SK-N-SH (cell line): ENCODE measurements around the gene TLE5. TPM values are rescaled to one million over a fixed set of nuclear protein-coding genes. Genes with fewer than 3 reads are reported as not detected.

Source experiments
- CTCF ChIA-PET: fragments of 300-600, 350-600 bp; formaldehyde crosslinking; extraction: SDS; loops from one replicate; lab custom pipeline; 2021; lab: Yijun Ruan, JAX
- POLR2A ChIA-PET: fragments of 350-600 bp; sonication (Branson Sonifier 250); formaldehyde crosslinking; extraction: SDS; loops from one replicate; lab custom pipeline; 2020; ENCODE audit warnings: antibody characterized with exemption, inconsistent platforms; lab: Yijun Ruan, JAX
- DNase-seq: peaks from one replicate; pipeline ENCODE4 v3.0.0; 2012
- H2AFZ ChIP-seq: fragments of 200-600 bp; sonication (generic); 2 replicates; pipeline ENCODE4 v1.8.1; 2016; ENCODE audit warnings: antibody characterized with exemption, mild to moderate bottlenecking, low read depth
- H3F3A ChIP-seq: fragments of 200-600 bp; sonication (generic); replicated peaks from 2 replicates; pipeline ENCODE3; 2016; ENCODE audit warnings: antibody characterized with exemption, mild to moderate bottlenecking; ENCODE audit not compliant: insufficient read depth
- H3K27ac ChIP-seq, 2 experiments: fragments of 200-500 bp in 1 of 2; fragments of 200-600 bp in 1 of 2; sonication (Bioruptor generic) in 1 of 2; sonication (generic), shearing (Covaris generic) in 1 of 2; 2 replicates each; pipeline versions ENCODE4 v1.5.1 to v1.6.1; 2014 to 2016; ENCODE audit warnings: low read depth in 2 of 2, inconsistent platforms in 1 of 2, low read length in 1 of 2, mild to moderate bottlenecking in 1 of 2, mixed read lengths in 1 of 2
- H3K27me3 ChIP-seq: fragments of 200-600 bp; sonication (generic), shearing (Covaris generic); 2 replicates; pipeline ENCODE4 v1.6.1; 2016; ENCODE audit warnings: mixed run types; ENCODE audit not compliant: insufficient read depth
- H3K36me3 ChIP-seq, 2 experiments: fragments of 200-500 bp in 1 of 2; fragments of 200-600 bp in 1 of 2; sonication (Bioruptor generic) in 1 of 2; sonication (generic) in 1 of 2; replicated peaks in 1 of 2; 2 replicates each; pipeline versions ENCODE3 to v1.5.1; 2014 to 2016; ENCODE audit warnings: low read length in 1 of 2, mild to moderate bottlenecking in 1 of 2; ENCODE audit not compliant: insufficient read depth in 2 of 2, control insufficient read depth in 1 of 2
- H3K4me1 ChIP-seq, 2 experiments: fragments of 200-500 bp in 1 of 2; fragments of 200-600 bp in 1 of 2; sonication (Bioruptor generic) in 1 of 2; sonication (generic), shearing (Covaris generic) in 1 of 2; 2 replicates each; pipeline versions ENCODE4 v1.5.1 to v1.6.1; 2014 to 2016; ENCODE audit warnings: low read depth in 1 of 2, low read length in 1 of 2, mixed run types in 1 of 2; ENCODE audit not compliant: insufficient read depth in 2 of 2, control insufficient read depth in 1 of 2
- H3K4me2 ChIP-seq: fragments of 200-600 bp; sonication (generic), shearing (Covaris generic); 2 replicates; pipeline ENCODE4 v1.6.1; 2017; ENCODE audit warnings: mixed run types
- H3K4me3 ChIP-seq, 2 experiments: fragments of 200-500 bp in 1 of 2; fragments of 200-600 bp in 1 of 2; sonication (Bioruptor generic) in 1 of 2; sonication (generic), shearing (Covaris generic) in 1 of 2; 2 replicates each; pipeline versions ENCODE4 v1.5.1 to v1.8.1; 2014 to 2016; ENCODE audit warnings: low read depth in 2 of 2, inconsistent platforms in 1 of 2, low read length in 1 of 2, mild to moderate bottlenecking in 1 of 2, mixed read lengths in 1 of 2, moderate library complexity in 1 of 2
- H3K79me2 ChIP-seq: fragments of 200-600 bp; sonication (generic); 2 replicates; pipeline ENCODE4 v1.8.1; 2017; ENCODE audit warnings: mild to moderate bottlenecking; ENCODE audit not compliant: insufficient read depth
- H3K9ac ChIP-seq: fragments of 200-600 bp; sonication (generic); 2 replicates; pipeline ENCODE4 v1.6.1; 2017; ENCODE audit warnings: mixed run types
- H3K9me2 ChIP-seq: fragments of 200-600 bp; sonication (generic); 2 replicates; pipeline ENCODE4 v1.6.1; 2017; ENCODE audit warnings: mixed run types
- H3K9me3 ChIP-seq: fragments of 200-600 bp; sonication (generic); 2 replicates; pipeline ENCODE4 v1.6.1; 2017; ENCODE audit warnings: mixed run types, mild to moderate bottlenecking, moderate library complexity
- H4K20me1 ChIP-seq: fragments of 200-600 bp; sonication (generic); 2 replicates; pipeline ENCODE4 v1.6.1; 2017; ENCODE audit warnings: mild to moderate bottlenecking, mixed run types; ENCODE audit not compliant: insufficient read depth
- GABPA ChIP-seq: IDR thresholded peaks from 2 replicates; pipeline ENCODE4 v1.4.0; 2012; ENCODE audit warnings: low read depth, mild to moderate bottlenecking
- GATA2 ChIP-seq: sonication (generic); formaldehyde crosslinking; IDR thresholded peaks from 2 replicates; pipeline ENCODE4 v1.5.0; 2020; ENCODE audit warnings: mild to moderate bottlenecking, missing genetic modification reagents
- MEF2A ChIP-seq: IDR thresholded peaks from 2 replicates; pipeline ENCODE4 v1.4.0; 2012; ENCODE audit warnings: low read depth, borderline replicate concordance
- NFIC ChIP-seq: IDR thresholded peaks from 2 replicates; pipeline ENCODE4 v1.4.0; 2012; ENCODE audit warnings: borderline replicate concordance
- RXRA ChIP-seq: IDR thresholded peaks from 2 replicates; pipeline ENCODE4 v1.4.0; 2012; ENCODE audit warnings: low read depth, mild to moderate bottlenecking, borderline replicate concordance
- SMC3 ChIP-seq: IDR thresholded peaks from 2 replicates; pipeline ENCODE4 v1.6.1; 2012; ENCODE audit warnings: low read depth, low read length, improper control_type of control experiment
- USF1 ChIP-seq: IDR thresholded peaks from 2 replicates; pipeline ENCODE4 v1.4.0; 2012; ENCODE audit warnings: low read depth, borderline replicate concordance
- USF2 ChIP-seq: fragments of 150-350 bp; IDR thresholded peaks from 2 replicates; pipeline ENCODE4 v1.6.1; 2017; ENCODE audit warnings: antibody characterized with exemption, low read length, low read depth, borderline replicate concordance
- YY1 ChIP-seq: IDR thresholded peaks from 2 replicates; pipeline ENCODE4 v1.4.0; 2012; ENCODE audit warnings: low read depth, mild to moderate bottlenecking
- WGBS: methylation state at CpG from one replicate; pipeline ENCODE4 v1.1.6; 2017; ENCODE audit warnings: low lambda C conversion rate; 5-methylcytosine and 5-hydroxymethylcytosine counted together
- polyA plus RNA-seq, 3 experiments: library from polyadenylated mRNA; depleted of rRNA; stranded (reverse); fragments of >200 nt; gene quantifications; 2 replicates each; pipeline ENCODE4 v1.2.3, GENCODE V29; 2012

Gene TLE5
- polyA plus RNA-seq, 1 of the 3 experiments (the other 2 are of a cell fraction) = 519 TPM

- Histone ChIP-seq H4K20me1 (peaks cover 17% of the 10 kb centered on the region), H2AFZ (no peak overlapping the region), H3K9ac (no peak overlapping the region), H3K27ac (no peak overlapping the region), H3K79me2 (peaks cover 41% of the 10 kb centered on the region), H3K4me1 (peaks cover 0 to 3% of the 10 kb centered on the region in 2 experiments; a peak in 1 of 4 replicates), H3K4me3 (no peak overlapping the region), H3K36me3 (peaks cover 41 to 54% of the 10 kb centered on the region in 2 experiments), H3F3A (peaks cover 20% of the 10 kb centered on the region), H3K9me3 (no peaks in the 10 kb centered on the region), H3K27me3 (no peaks in the 10 kb centered on the region), H3K4me2 (no peak overlapping the region), H3K9me2 (no peaks in the 10 kb centered on the region)
- 87% methylated on average over 5 of the region's 10 CpGs for WGBS
- DNase-seq = no peak
- ChIA-PET POLR2A (no interaction called here), CTCF (interaction anchor here (1.8 kb wide), 1 partner anchor 19 kb away, joined by 4 read pairs; no protein-coding TSS in a partner anchor)
- TF ChIP-seq NFIC (no peak), GABPA (no peak), USF1 (no peak), MEF2A (no peak), YY1 (no peak)
These were observed 5.7 kb downstream of the TLE5 start for GRCh38 chr19:3056417-3057088.

GRCh38 chr19:3055741-3056416 is 6.4 kb downstream of the TLE5 start:
- peaks cover 0 to under 1% of the 10 kb centered on the region in 2 experiments; a peak in 1 of 4 replicates for H3K4me1 ChIP-seq
- 71% methylated on average over 20 of the region's 31 CpGs for WGBS
- ChIA-PET POLR2A (no interaction called here), CTCF (interaction anchor here (1.6 to 1.8 kb wide), 2 partner anchors 20 to 94 kb away, joined by 4 to 5 read pairs; no protein-coding TSS in a partner anchor)
- no peaks in the 10 kb centered on the region for H3K27me3 ChIP-seq
- H4K20me1 ChIP-seq = peaks cover 17% of the 10 kb centered on the region
- H2AFZ ChIP-seq = no peak overlapping the region
- H3K4me3 ChIP-seq = no peak overlapping the region
- TF ChIP-seq NFIC (no peak), SMC3 (no peak), RXRA (no peak), USF2 (no peak), GATA2 (CRISPR knock-in tag) (no peak)
- H3K36me3 ChIP-seq = peaks cover 41 to 54% of the 10 kb centered on the region in 2 experiments
- no peaks in the 10 kb centered on the region for H3K9me3 ChIP-seq
- no peak overlapping the region for H3K4me2 ChIP-seq
- DNase-seq = no peak
- peaks cover 20% of the 10 kb centered on the region for H3F3A ChIP-seq
- H3K27ac ChIP-seq = no peak overlapping the region
- H3K79me2 ChIP-seq = peaks cover 35% of the 10 kb centered on the region
- H3K9me2 ChIP-seq = no peaks in the 10 kb centered on the region
- no peak overlapping the region for H3K9ac ChIP-seq
